Measurements from ENCODE around the gene SLC8A3. TPM values are rescaled to one million over a fixed set of nuclear protein-coding genes. Genes with fewer than 3 reads are reported as not detected.

The SLC8A3 gene
- total RNA-seq, 1 experiment from 2014 or later = not detected

- Histone ChIP-seq H3K9me3 (ENCODE audit: control insufficient read depth, insufficient read depth, low read depth, low read length) (no peaks in the 10 kb centered on the region), H3K36me3 (ENCODE audit: control insufficient read depth, insufficient read depth, low read length) (no peaks in the 10 kb centered on the region), H3K27me3 (ENCODE audit: control insufficient read depth, insufficient read depth, low read length) (no peaks in the 10 kb centered on the region; the same call in none of the 2 replicates), H3K27ac (ENCODE audit: low read length) (no peak overlapping the region), H3K4me3 (ENCODE audit: low read depth in 2 of 2, low read length in 2 of 2) (no peak overlapping the region), H3K4me1 (ENCODE audit: control insufficient read depth, insufficient read depth, low read length) (no peaks in the 10 kb centered on the region)
- TF ChIP-seq TCF7L2 (IDR thresholded peaks at IDR 0.05; ENCODE audit: low read depth, low read length) (no peak), CTCF (IDR thresholded peaks at IDR 0.05) (no peak), REST (IDR thresholded peaks at IDR 0.05; ENCODE audit: insufficient read depth in 1 of 2, low read depth in 2 of 2, low read length in 1 of 2) (no peak), POLR2AphosphoS5 (IDR thresholded peaks at IDR 0.05; ENCODE audit: low read depth, low read length) (no peak), SIN3A (IDR thresholded peaks at IDR 0.05; ENCODE audit: borderline replicate concordance, insufficient read depth, low read depth, low read length) (no peak)
- CTCF ChIA-PET = no interaction called here
- ATAC-seq = no peak
- in situ Hi-C loops (cut with HindIII; ENCODE audit: low pct_unique_long_range_greater_than_20kb, low sequenced_read_pairs) (no loop called here), intact Hi-C loops (cut with micrococcal nuclease; ENCODE audit: unreplicated experiment) (no loop called here)
- POLR2A ChIA-PET = no interaction called here
- BruUV-seq (replicated peaks) = no TSS peak
- no peak for DNase-seq (ENCODE audit: low read depth, low spot score)
These were observed 44.7 kb downstream of the SLC8A3 start for GRCh38 chr14:70144046-70144445.

GRCh38 chr14:70143306-70143705 is 45.4 kb downstream of the SLC8A3 start:
- POLR2A ChIA-PET = no interaction called here
- in situ Hi-C loops (cut with HindIII; ENCODE audit: low pct_unique_long_range_greater_than_20kb, low sequenced_read_pairs) = no loop called here
- DNase-seq (ENCODE audit: low read depth, low spot score) = no peak
- no peak for TF ChIP-seq TCF7L2 (IDR thresholded peaks at IDR 0.05; ENCODE audit: low read depth, low read length)
- TF ChIP-seq SIN3A (IDR thresholded peaks at IDR 0.05; ENCODE audit: borderline replicate concordance, insufficient read depth, low read depth, low read length) = no peak
- TF ChIP-seq REST (IDR thresholded peaks at IDR 0.05; ENCODE audit: insufficient read depth in 1 of 2, low read depth in 2 of 2, low read length in 1 of 2) = no peak
- no peak for TF ChIP-seq POLR2AphosphoS5 (IDR thresholded peaks at IDR 0.05; ENCODE audit: low read depth, low read length)
- TF ChIP-seq CTCF (IDR thresholded peaks at IDR 0.05) = no peak
- no peak for ATAC-seq
- Histone ChIP-seq H3K9me3 (ENCODE audit: control insufficient read depth, insufficient read depth, low read depth, low read length) (no peaks in the 10 kb centered on the region), H3K27ac (ENCODE audit: low read length) (no peak overlapping the region), H3K36me3 (ENCODE audit: control insufficient read depth, insufficient read depth, low read length) (no peaks in the 10 kb centered on the region), H3K4me1 (ENCODE audit: control insufficient read depth, insufficient read depth, low read length) (no peaks in the 10 kb centered on the region), H3K27me3 (ENCODE audit: control insufficient read depth, insufficient read depth, low read length) (no peaks in the 10 kb centered on the region; the same call in none of the 2 replicates), H3K4me3 (ENCODE audit: low read depth in 2 of 2, low read length in 2 of 2) (no peak overlapping the region)
- BruUV-seq (replicated peaks) = no TSS peak
- intact Hi-C loops (cut with micrococcal nuclease; ENCODE audit: unreplicated experiment) = no loop called here
- CTCF ChIA-PET = no interaction called here
